Measurements from ENCODE around the gene MYRIP. TPM values are rescaled to one million over a fixed set of nuclear protein-coding genes. Genes with fewer than 3 reads are reported as not detected.

Gene MYRIP
- total RNA-seq, 1 experiment from 2014 or later: 1.6 TPM

GRCh38 chr3:40124918-40125317 is 315.5 kb downstream of the MYRIP start (continued):
- TF ChIP-seq AFF4 (CRISPR knock-in tag; IDR thresholded peaks at IDR 0.05; ENCODE audit: borderline replicate concordance) (no peak), NR1H2 (CRISPR knock-in tag; IDR thresholded peaks at IDR 0.05) (no peak), ZNF671 (CRISPR knock-in tag; IDR thresholded peaks at IDR 0.05) (no peak), ZBTB43 (CRISPR knock-in tag; IDR thresholded peaks at IDR 0.05) (no peak)

GRCh38 chr3:40128166-40128565 is 318.8 kb downstream of the MYRIP start:
- CTCF ChIA-PET: no interaction called here

More at GRCh38 chr3:40128166-40128565, 318.8 kb downstream of the MYRIP start:
- no peak for DNase-seq (ENCODE audit: low spot score)
- Mint-ChIP-seq H3K27me3 (ENCODE audit: low read depth) (peaks cover 2% of the 10 kb centered on the region; the same call in 1 of the 2 replicates), H3K4me3 (no peak overlapping the region), H3K36me3 (peaks cover 6% of the 10 kb centered on the region), H3K9me3 (peaks cover 14% of the 10 kb centered on the region), H3K27ac (0 out of 2 replicates have a peak overlapping the region, but pooled peaks have one; percentile 6), H3K4me1 (no peaks in the 10 kb centered on the region)
- ATAC-seq: no peak
- POLR2A ChIA-PET: no interaction called here
- TF ChIP-seq PREB (CRISPR knock-in tag; IDR thresholded peaks at IDR 0.05; ENCODE audit: borderline replicate concordance) (no peak), SMAD4 (CRISPR knock-in tag; IDR thresholded peaks at IDR 0.05) (no peak), ZBTB21 (CRISPR knock-in tag; IDR thresholded peaks at IDR 0.05; ENCODE audit: borderline replicate concordance) (no peak), HMGXB4 (CRISPR knock-in tag; IDR thresholded peaks at IDR 0.05) (no peak), TEAD4 (CRISPR knock-in tag; IDR thresholded peaks at IDR 0.05) (no peak), MAX (CRISPR knock-in tag; IDR thresholded peaks at IDR 0.05) (no peak), TEAD1 (CRISPR knock-in tag; IDR thresholded peaks at IDR 0.05) (no peak), AFF4 (CRISPR knock-in tag; IDR thresholded peaks at IDR 0.05; ENCODE audit: borderline replicate concordance) (no peak)
